ENCODE results near the gene GPC5. TPM values are rescaled to one million over a fixed set of nuclear protein-coding genes. Genes with fewer than 3 reads are reported as not detected.
A peak's percentile ranks its signal among the peaks of the same experiment; 100 is the strongest.

Gene GPC5
- polyA plus RNA-seq, 12 donors, result 0.23 to 1.4 (median 0.50) TPM; not detected in 2

GRCh38 chr13:91537376-91537775, 139.0 kb downstream of the GPC5 start:
- DNase-seq, result no peak

- no peak for DNase-seq
Observed at GRCh38 chr13:91539286-91540157, 141.1 kb downstream of the GPC5 start.

- DNase-seq, result no peak
Observed at GRCh38 chr13:91540158-91540736, 141.8 kb downstream of the GPC5 start.

- no peak for DNase-seq
Observed at GRCh38 chr13:91544723-91545122, 146.3 kb downstream of the GPC5 start.

GRCh38 chr13:91546900-91547299, 148.5 kb downstream of the GPC5 start:
- DNase-seq, result no peak

- no peak for DNase-seq
Observed at GRCh38 chr13:91553584-91553983, 155.2 kb downstream of the GPC5 start.

- DNase-seq, result no peak
Observed at GRCh38 chr13:91554101-91554500, 155.7 kb downstream of the GPC5 start.

- DNase-seq, result no peak
Observed at GRCh38 chr13:91557328-91558090, 159.1 kb downstream of the GPC5 start.

GRCh38 chr13:91563799-91564198, 165.4 kb downstream of the GPC5 start:
- no peak for DNase-seq

GRCh38 chr13:91564396-91564795, 166.0 kb downstream of the GPC5 start:
- no peak for DNase-seq

GRCh38 chr13:91565296-91565695, 166.9 kb downstream of the GPC5 start:
- DNase-seq, result peak; percentile 35

- DNase-seq, result no peak
Observed at GRCh38 chr13:91567485-91568207, 169.2 kb downstream of the GPC5 start.

- DNase-seq, result no peak
Observed at GRCh38 chr13:91571681-91572080, 173.3 kb downstream of the GPC5 start.

GRCh38 chr13:91572439-91572838, 174.0 kb downstream of the GPC5 start:
- no peak for DNase-seq

- no peak for DNase-seq
Observed at GRCh38 chr13:91572944-91573598, 174.7 kb downstream of the GPC5 start.

GRCh38 chr13:91574766-91575165, 176.3 kb downstream of the GPC5 start:
- no peak for DNase-seq

- DNase-seq, result no peak
Observed at GRCh38 chr13:91576590-91576989, 178.2 kb downstream of the GPC5 start.

GRCh38 chr13:91579320-91579719, 180.9 kb downstream of the GPC5 start:
- no peak for DNase-seq

GRCh38 chr13:91580749-91581148, 182.3 kb downstream of the GPC5 start:
- no peak for DNase-seq

GRCh38 chr13:91586609-91587008, 188.2 kb downstream of the GPC5 start:
- DNase-seq, result no peak

GRCh38 chr13:91588541-91588940, 190.1 kb downstream of the GPC5 start:
- no peak for DNase-seq

Data from muscle of arm (tissue), 12 donors.